Measurements from ENCODE around the gene ZNF516.

Gene ZNF516

DNA sequence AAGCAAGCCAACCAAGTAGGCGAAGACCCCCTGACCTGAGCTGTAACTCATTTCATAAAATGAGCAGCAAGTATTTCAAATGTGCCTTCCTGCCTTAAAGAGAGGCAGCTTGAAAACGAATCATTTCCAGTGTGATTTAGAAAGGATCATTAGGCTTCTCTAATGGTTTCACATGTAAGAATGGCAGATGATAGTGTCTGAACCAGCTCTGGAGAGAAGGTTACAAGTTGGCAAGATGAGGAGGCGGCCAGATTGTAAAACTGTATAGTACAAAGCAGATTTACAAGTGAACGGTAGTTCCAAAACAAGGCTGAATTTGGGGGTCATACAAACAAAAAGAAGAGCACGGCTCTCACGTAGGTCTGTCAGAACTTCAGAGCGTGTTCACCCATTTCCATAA, 132.4 kb downstream of the ZNF516 start:
- no peak for DNase-seq (ENCODE audit: low read depth)

- DNase-seq (ENCODE audit: low read depth): no peak
These were observed 133.8 kb downstream of the ZNF516 start for GRCh38 chr18:76361219-76361618.

- no peak for DNase-seq (ENCODE audit: low read depth)
These were observed 135.1 kb downstream of the ZNF516 start for GRCh38 chr18:76359909-76360308.

DNA sequence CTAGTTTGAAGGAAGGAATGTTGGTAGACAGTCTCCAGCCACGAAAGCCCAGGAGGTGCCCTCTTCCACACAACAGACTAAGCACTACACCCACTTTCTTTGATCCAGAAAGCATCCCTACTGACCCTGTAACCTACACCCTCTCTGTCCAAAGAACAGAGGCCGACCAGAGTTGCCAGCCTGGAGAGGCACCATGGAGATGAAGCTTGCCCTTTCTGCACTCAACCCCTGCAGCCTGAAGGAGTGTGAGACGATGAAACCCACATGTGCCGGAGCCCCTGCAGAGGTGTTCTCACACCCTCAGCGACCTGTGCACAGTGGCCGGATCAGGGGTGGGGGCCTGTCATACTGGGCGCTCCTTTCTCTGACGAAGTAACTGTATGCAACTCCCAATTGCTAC, 136.3 kb downstream of the ZNF516 start:
- DNase-seq (ENCODE audit: low read depth): no peak

DNA sequence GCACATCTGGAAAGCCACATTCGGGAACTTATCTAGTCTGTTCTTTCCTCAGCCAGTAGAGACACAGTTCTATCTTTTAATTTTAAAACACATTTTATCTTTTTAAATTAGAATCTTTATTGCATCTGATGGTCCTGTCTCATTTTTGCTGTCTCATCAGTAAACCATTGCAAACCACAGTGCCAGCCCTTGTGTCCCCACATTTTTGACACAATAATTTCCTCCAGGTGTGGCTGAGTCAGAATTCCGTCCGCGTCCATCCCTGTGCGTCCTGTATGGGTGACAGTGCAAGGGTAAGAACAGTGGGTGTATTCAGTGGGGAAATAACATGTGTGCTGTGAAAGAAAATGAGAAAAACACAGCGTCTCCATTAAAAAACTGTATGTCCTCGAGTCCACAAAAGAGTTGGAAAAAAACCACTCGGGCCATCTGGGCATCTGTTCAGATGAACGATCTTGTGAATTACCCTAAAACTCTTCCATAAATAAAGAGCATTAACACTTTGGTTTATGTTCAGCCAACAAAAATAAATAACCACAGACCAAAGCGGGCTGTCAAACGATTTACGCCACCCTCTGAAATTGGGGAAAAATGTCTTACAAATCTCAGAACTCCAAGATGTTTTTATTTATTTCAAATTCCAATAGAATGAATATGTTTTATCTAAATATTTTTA, 137.3 kb downstream of the ZNF516 start:
- no peak for DNase-seq (ENCODE audit: low read depth)

GRCh38 chr18:76357174-76357573, 137.9 kb downstream of the ZNF516 start:
- DNase-seq (ENCODE audit: low read depth): no peak

GRCh38 chr18:76356666-76357065, 138.4 kb downstream of the ZNF516 start:
- no peak for DNase-seq (ENCODE audit: low read depth)

DNA sequence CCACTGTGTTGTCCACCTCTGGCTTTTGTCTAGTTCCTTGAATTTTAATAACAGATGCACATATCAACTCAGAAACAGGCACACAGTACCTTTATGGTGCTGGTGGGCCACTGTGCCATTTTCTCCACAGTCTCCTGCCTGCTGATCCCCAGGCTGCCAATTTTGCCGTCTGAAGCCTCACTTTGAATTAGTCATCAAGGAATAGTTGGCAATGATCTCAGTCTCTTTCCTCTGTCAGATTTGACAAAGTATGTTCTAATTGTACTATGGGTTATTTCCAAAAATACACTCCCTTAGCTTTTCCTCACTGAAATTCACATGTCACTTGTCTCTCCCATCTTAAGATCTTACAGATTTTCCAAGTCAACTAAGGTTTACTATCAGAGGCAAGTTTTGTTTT, 140.7 kb downstream of the ZNF516 start:
- DNase-seq (ENCODE audit: low read depth): no peak

- no peak for DNase-seq (ENCODE audit: low read depth)
These were observed 141.5 kb downstream of the ZNF516 start for GRCh38 chr18:76353500-76353899.

DNA sequence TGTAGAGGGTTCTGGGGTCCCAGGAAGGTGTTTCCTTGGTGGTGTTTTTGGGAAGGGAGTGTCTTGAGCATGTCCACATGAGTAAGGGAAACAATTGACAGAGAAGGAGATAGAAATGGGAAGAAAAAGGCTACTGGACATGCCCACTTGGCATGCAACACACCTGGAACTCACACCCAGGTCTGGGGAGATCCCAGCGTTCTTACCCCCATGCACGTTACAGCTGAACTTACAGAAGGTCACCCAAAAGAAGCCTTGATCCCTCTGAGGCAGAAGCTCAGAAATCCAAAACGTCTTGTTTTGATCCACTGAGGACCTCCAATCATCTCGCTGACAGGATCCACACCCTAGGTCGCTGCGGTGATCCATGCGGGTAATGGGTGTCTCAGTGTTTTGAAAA, 142.0 kb downstream of the ZNF516 start:
- no peak for DNase-seq (ENCODE audit: low read depth)

DNA sequence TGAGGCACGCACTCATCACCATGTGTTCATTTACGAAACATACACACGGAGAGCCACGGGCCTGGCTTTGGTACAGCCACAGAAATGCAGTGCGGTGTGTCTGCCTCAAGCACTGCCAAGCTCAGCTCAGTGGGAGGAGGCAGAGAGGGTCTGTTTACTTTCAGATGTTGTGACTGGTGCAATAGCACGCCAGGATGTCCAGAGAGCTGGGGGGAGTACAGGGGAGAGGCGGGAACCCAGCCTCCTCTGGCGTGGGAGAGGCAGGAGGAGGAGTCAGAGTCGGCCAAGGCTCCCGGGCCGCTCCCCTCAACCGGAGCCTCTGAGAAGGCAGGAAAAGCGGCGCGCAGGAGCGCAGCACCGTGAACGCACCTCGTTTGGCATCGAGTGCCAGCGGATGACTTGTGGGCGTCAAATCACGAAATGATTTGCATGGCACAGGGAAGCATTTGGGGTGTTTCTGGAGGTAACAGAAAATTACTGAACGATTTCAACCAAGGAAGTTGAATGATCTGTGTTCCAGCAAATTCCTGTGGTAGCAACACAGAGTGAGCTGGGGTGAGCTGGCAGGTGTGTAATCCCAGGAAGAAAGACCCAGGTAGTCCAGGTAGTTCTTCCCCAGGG, 143.0 kb downstream of the ZNF516 start:
- DNase-seq (ENCODE audit: low read depth): no peak

- no peak for DNase-seq (ENCODE audit: low read depth)
These were observed 144.7 kb downstream of the ZNF516 start for GRCh38 chr18:76350134-76351025.

GRCh38 chr18:76349067-76349715, 145.9 kb downstream of the ZNF516 start:
- DNase-seq (ENCODE audit: low read depth): peak; percentile 37

DNA sequence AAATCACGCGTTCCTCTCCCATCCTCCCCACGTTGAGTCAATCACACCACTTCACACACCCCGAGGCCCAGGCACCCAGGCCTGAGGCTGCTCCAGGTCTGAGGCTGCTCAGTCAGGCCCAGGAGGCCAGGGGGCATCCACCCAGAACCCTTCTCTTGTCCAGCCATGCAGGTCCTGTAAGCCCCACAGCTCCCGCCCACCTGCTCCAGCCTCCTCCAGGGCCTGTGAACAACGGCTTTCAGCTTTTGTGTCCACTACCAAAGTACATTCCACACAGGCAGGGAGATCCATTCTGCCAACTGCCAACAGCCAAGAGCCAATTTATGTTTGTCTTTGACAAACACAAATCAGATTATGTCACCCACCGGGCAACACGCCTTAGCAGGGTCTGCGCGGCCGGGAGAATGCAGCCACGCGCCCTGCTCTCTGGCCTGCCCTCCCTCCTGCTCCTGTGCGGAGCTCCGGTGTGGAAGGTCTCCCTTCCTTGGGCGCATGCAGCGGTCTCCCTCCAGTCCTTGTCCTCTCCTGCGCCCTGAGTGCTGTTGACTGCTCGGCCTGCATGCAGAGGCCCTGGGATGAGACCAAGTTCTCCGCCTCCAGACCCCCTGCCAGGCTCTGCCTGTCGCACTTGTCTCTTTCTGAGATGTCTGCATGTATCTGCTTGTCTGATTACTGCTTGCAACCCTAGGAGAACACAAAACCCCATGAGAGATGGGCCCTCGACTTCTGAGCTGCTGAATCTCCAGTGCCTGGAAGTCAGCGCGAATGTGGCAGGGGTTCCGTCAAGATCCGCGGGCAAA, 146.6 kb downstream of the ZNF516 start:
- no peak for DNase-seq (ENCODE audit: low read depth)

DNA sequence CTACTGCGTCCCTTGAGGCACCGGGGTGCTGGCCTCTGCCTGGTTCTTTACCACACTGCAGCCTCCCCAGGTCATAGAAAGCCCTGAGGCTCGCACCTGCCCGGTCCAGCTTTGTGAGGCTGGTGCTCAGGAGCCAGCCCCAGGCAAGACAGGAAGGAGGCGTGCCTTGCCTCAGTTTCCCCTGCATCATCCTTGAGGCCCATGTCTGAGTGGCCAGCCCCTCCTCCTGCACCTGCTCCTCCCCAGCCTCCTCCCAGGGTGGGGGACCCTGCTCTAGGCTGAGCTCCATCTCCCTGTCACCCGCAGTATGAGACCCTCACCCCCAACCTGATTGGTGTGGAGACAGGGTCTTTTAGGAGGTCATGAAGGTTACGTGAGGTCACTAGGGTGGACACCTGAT, 147.7 kb downstream of the ZNF516 start:
- no peak for DNase-seq (ENCODE audit: low read depth)

- DNase-seq (ENCODE audit: low read depth): no peak
These were observed 148.4 kb downstream of the ZNF516 start for GRCh38 chr18:76346490-76347130.

GRCh38 chr18:76345901-76346300, 149.1 kb downstream of the ZNF516 start:
- no peak for DNase-seq (ENCODE audit: low read depth)

DNA sequence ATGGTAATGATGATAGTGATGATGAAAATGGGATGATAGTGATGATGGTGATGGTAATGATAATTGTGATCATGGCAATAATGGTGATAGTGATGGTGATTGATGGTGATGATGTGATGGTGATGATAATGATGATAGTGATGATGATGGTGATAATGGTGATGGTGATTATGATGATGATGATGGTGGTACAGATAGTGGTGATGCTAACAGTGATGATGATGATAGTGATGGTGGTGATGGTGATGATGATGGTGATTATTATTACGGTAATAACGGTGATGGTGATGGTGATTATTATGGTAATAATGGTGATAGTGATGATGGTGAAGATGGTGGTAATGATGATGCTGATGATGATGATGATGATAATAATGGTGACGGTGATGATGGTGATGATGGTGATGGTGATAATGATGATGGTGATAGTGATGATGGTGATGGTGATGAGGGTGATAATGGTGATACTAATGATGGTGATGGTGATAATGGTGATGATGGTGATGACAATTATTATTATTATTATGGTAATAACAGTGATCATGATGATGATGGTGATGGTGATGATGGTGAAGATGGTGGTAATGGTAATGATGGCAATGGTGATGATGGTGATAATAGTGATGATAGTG, 151.0 kb downstream of the ZNF516 start:
- no peak for DNase-seq (ENCODE audit: low read depth)

DNA sequence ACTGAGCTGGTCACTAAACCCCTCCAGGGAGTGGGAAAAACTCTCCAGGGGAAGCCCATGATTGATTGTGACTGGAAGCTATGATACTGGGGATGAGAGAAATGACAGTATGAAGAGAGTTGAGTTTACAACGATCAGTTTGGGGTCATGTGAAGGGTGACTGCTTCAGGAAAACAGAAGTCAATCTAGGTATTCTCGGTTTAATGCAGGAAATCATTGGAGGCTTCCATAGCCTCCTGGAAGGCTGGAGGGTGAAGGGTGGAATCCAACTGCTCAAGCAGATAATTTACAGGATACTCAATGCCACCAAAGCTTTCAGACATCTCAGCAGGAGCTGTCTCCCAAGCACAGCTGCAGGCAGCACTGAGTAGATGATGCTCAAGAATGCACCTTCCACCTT, 154.6 kb downstream of the ZNF516 start:
- DNase-seq (ENCODE audit: low read depth): no peak

DNA sequence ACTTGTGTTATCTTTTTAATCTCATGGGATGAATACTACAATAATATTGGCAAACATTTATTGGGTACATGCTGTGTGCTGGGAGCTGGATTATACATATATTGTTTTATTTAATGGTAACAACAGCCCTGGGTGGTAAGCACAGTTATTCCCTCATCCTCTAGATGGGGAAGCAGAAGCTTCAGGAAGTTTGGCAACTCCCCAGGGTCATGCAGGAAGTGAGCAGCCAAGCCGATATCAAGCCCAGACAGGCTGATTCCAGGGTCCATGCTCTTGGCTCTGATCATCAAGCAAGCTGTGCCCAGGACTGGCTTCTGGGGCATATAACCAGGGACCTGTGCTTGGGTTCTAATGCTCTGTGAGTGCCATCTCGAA, 155.8 kb downstream of the ZNF516 start:
- DNase-seq (ENCODE audit: low read depth): no peak

Data from stimulated activated CD8-positive, alpha-beta memory T cell treated with anti-CD3 and anti-CD28 coated beads, Interleukin-7, amount 100 ng/mL, for 24 hours (primary cell).